NCI-H2196 treated with DMSO at 0.1 percent for 48 hours (cell line): ENCODE measurements around the gene FADS1.

Experiments
- DNase-seq: peaks from one replicate; lab custom pipeline; 2025; ENCODE audit not compliant: unreplicated experiment; lab: John Stamatoyannopoulos, UW

The FADS1 gene

GRCh38 chr11:61816736-61817455 is at the start of gene FADS1:
Gene FADS1, minus strand, starts transcription at chr11:61817003. Its CDS starts 74 bp downstream, at chr11:61816929.
- peak; percentile 93 for DNase-seq

- no peak for DNase-seq
Observed at GRCh38 chr11:61866231-61866957, 49.6 kb upstream of the FADS1 start.

DNA sequence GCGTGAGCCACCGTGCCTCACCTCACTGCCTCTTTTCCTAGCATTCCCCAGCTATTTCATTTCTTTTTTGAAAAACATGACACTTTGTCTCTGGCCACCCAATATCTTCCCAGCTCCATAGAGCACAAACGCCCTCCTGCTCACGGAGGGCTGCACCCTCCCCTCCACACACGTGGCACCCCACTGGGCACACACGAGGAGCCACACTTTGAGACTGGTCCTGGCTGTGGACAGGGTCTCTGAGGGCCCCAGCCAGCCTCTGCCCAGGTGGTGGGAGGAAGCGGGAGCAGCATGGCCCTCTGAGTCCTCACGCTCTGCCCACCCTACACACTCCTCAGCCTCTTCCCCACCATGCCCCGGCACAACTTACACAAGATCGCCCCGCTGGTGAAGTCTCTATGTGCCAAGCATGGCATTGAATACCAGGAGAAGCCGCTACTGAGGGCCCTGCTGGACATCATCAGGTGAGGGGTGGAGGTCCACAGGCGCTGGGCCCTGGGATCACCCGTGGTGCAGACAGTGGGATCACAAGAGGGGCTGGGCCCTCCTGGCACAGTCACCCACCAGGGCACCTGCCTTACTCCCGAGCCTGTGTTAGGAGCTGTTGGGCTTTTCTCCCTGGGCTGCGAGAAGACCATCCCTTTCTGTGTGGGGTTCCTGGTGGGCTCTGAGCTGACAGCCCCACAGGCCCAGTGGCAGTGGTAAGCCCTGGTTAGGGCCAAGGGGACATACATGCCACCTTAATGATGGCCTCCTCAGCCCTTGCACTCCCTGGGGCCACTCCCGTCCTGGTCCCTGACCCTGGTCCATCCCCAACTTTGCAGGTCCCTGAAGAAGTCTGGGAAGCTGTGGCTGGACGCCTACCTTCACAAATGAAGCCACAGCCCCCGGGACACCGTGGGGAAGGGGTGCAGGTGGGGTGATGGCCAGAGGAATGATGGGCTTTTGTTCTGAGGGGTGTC is 48.3 kb upstream of the FADS1 start:
- no peak for DNase-seq

- DNase-seq = no peak
Observed at GRCh38 chr11:61863548-61864081, 46.8 kb upstream of the FADS1 start.

GRCh38 chr11:61862714-61863547 is 46.1 kb upstream of the FADS1 start:
- DNase-seq = no peak

GRCh38 chr11:61861634-61862033 is 44.8 kb upstream of the FADS1 start:
- no peak for DNase-seq

GRCh38 chr11:61860054-61860903 is 43.5 kb upstream of the FADS1 start:
- peak; percentile 80 for DNase-seq

DNA sequence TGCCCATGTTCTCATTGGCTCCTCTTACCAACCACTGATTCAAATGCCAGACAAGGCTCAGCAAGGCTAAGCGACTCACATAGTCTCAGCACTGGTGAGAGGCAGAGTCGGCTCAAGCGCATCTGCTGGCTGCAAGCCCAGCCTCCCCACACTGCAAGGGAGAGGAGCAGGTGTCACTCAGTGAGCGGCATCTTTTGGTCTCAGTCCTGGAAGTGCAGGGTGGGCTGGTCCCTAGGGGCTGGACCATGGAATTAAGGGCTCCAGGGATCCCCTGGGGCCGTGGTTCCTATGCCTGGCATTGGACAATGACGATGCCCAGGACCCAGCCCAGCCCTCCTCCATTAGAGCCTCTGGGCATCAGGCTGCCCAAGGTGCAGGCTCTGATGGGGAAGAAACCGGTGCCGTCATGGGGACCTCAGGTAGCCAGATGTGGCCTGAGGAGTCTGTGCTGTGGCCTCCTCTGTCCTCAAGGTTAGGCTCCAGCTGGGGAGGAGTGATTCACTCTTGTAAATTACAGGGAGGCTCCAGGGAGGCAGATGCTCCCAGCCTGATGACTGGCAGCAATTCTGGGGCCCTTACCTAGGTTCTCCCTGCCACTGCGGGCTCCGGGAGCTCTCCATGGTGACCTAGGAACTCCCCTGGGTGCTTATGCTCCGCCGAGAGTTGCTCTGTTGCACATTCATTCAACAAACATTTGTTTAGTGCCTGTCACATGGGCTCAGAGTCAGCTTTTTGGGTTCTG is 39.3 kb upstream of the FADS1 start:
- DNase-seq = no peak

DNA sequence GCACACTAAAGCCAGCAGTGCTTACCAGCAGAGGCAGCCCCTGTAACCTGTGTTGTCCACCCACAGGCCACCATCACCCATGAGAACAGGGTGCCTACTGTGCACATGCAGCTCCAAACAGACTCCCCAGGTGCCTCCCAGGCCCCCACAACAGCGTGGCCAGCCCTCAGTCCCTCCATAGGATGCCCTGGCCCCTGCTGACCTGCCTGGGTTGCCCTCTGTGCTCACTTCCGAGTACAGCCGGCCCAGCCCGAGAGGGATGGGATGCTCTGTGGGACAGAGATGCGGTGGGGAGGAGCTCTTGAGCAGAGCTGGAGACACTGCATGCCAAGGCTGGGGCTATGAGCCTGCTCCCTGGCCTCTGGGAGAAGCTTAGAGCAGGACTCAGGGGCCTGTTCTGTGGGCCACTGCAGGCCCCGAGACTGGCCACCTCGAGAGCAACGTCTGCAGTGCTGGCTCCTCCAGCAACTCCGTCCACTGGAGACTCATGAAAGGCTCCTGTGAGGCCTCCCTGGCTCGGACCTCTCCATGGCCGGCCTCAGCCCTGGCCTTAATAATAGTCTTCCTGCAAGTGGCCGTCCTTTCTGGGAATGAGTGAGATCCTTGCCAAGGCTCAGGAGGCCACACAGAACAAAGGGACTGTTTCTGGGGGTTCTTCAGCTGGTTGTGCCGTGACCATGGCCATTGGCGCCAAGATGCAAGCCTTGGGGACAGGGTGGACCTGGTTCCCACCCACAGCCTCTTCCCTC is 38.3 kb upstream of the FADS1 start:
- no peak for DNase-seq

- no peak for DNase-seq
Observed at GRCh38 chr11:61854206-61854895, 37.5 kb upstream of the FADS1 start.

DNA sequence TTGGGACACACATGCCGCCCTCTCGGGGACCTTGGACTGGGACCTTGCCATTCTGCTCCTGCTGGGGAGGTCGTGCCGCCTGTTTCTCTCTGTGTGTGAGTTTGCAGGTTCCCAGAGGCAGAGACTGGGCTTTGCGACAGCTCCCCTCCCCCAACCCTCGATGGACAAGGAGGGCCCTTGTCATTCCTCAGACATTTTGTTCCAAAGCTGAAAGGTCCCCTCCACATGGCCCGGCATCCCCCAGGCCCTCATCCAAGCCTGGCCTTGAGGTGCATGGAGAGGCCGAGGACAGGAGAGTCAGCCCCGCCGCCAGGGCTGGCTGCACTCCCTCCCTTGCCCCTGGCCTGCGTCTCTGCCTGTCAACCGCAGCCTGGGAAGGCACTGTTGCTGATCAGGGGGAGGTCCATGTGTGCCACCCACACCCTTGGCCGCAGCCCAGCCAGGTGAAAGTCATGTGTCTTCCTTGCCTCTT is 36.9 kb upstream of the FADS1 start:
- no peak for DNase-seq

GRCh38 chr11:61851900-61852295 is 35.1 kb upstream of the FADS1 start:
- no peak for DNase-seq

GRCh38 chr11:61851113-61851899 is 34.5 kb upstream of the FADS1 start:
- no peak for DNase-seq

- no peak for DNase-seq
Observed at GRCh38 chr11:61850687-61851086, 33.9 kb upstream of the FADS1 start.

DNA sequence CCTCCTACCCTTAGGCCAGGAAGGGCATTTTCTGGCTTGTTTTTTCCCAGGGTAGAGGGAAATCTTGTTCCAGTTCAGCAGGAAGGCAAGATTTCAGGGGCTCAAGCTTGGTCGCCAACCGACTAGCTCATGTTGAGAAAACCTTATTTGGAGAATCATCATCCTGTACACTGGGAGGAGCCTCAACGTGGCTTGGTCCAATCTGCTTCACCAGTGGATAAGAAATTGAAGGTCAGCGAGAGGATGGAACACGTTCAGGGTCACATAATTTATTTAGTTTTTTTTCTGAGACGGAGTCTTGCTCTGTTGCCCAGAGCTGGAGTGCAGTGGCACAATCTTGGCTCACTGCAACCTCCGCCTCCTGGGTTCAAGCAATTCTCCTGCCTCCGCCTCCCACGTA is 31.8 kb upstream of the FADS1 start:
- no peak for DNase-seq

- DNase-seq = no peak
Observed at GRCh38 chr11:61847914-61848581, 31.2 kb upstream of the FADS1 start.
